K562 (cell line): ENCODE data around the gene KRTAP4-7. TPM values are rescaled to one million over a fixed set of nuclear protein-coding genes. Genes with fewer than 3 reads are reported as not detected.
A peak's percentile ranks its signal among the peaks of the same experiment; 100 is the strongest.

ENCODE experiments used
- BHLHE40 ChIP-seq: IDR thresholded peaks from 2 replicates; pipeline ENCODE4 v1.6.1; 2011; ENCODE audit warnings: low read length, improper control_type of control experiment
- BRD9 ChIP-seq: fragments of 450-650 bp; IDR thresholded peaks from 2 replicates; pipeline ENCODE4 v1.6.1; 2018; ENCODE audit warnings: low read depth; ENCODE audit not compliant: partially characterized antibody
- CTBP1 ChIP-seq: fragments of 450-650 bp; IDR thresholded peaks from 2 replicates; pipeline ENCODE4 v1.6.1; 2016; ENCODE audit warnings: borderline replicate concordance
- HCFC1 ChIP-seq: IDR thresholded peaks from 2 replicates; pipeline ENCODE4 v1.6.1; 2012; ENCODE audit warnings: low read depth, low read length, improper control_type of control experiment
- HDAC6 ChIP-seq: IDR thresholded peaks from 2 replicates; pipeline ENCODE4 v1.6.1; 2012; ENCODE audit warnings: low read depth, mild to moderate bottlenecking, control low read depth, inconsistent platforms, low read length, moderate library complexity
- MTA1 ChIP-seq: fragments of 450-650 bp; IDR thresholded peaks from 2 replicates; pipeline ENCODE4 v1.6.1; 2017; ENCODE audit warnings: borderline replicate concordance
- MYNN ChIP-seq, 2 experiments: sonication (generic); formaldehyde crosslinking in 1 of 2; IDR thresholded peaks; 2 replicates each; pipeline versions ENCODE4 v1.5.0 to v1.6.1; 2016 to 2020; ENCODE audit warnings: antibody characterized with exemption in 1 of 2, missing genetic modification reagents in 1 of 2
- PKNOX1 ChIP-seq: fragments of 450-650 bp; IDR thresholded peaks from 2 replicates; pipeline ENCODE4 v1.6.1; 2016
- SIN3B ChIP-seq: fragments of 450-650 bp; IDR thresholded peaks from 2 replicates; pipeline ENCODE4 v1.6.1; 2017; ENCODE audit warnings: low read depth, mild to moderate bottlenecking, moderate library complexity
- SMARCA4 ChIP-seq: fragments of 450-650 bp; IDR thresholded peaks from 2 replicates; pipeline ENCODE4 v1.6.1; 2016
- STAT5B ChIP-seq: fragments of 250-450 bp; sonication (Bioruptor Pico); IDR thresholded peaks from 2 replicates; pipeline ENCODE4 v1.8.0; 2021; ENCODE audit warnings: mild to moderate bottlenecking, inconsistent platforms
- TARDBP ChIP-seq: fragments of 450-650 bp; IDR thresholded peaks from 2 replicates; pipeline ENCODE4 v1.6.1; 2016
- TCF7 ChIP-seq: sonication (generic); IDR thresholded peaks from 2 replicates; pipeline ENCODE4 v1.6.1; 2016; ENCODE audit warnings: antibody characterized with exemption, borderline replicate concordance
- YY1 ChIP-seq, 3 experiments: IDR thresholded peaks; 2 replicates each; pipeline ENCODE4 v1.6.1; 2011; ENCODE audit warnings: low read length in 2 of 3, mild to moderate bottlenecking in 2 of 3, moderate library complexity in 2 of 3, borderline replicate concordance in 1 of 3, control low read depth in 1 of 3, low read depth in 1 of 3; ENCODE audit not compliant: insufficient read depth in 3 of 3, insufficient replicate concordance in 2 of 3, control insufficient read depth in 1 of 3, insufficient read length in 1 of 3; ENCODE audit errors: extremely low read depth in 1 of 3
- ZKSCAN1 ChIP-seq: fragments of 150-350 bp; IDR thresholded peaks from 2 replicates; pipeline ENCODE4 v1.6.1; 2016; ENCODE audit warnings: low read depth, low read length
- ZNF134 ChIP-seq: fragments of 250-450 bp; sonication (Bioruptor Pico); conservative IDR thresholded peaks from 2 replicates; pipeline ENCODE4 v1.4.0; 2020
- ZNF140 ChIP-seq: fragments of 250-450 bp; sonication (Bioruptor Pico); IDR thresholded peaks from 2 replicates; pipeline ENCODE4 v1.8.0; 2021; ENCODE audit warnings: moderate library complexity, mild to moderate bottlenecking, inconsistent platforms
- ZNF23 ChIP-seq: fragments of 250-450 bp; sonication (Bioruptor Pico); IDR thresholded peaks from 2 replicates; pipeline ENCODE4 v1.4.0; 2020; ENCODE audit warnings: mild to moderate bottlenecking
- ZNF584 ChIP-seq: fragments of 200-800 bp; sonication (Bioruptor generic); IDR thresholded peaks from 2 replicates; pipeline ENCODE4 v1.6.1; 2016; ENCODE audit warnings: low read depth, mild to moderate bottlenecking, missing genetic modification characterization, missing compliant biosample characterization
- ZNF717 ChIP-seq: fragments of 250-450 bp; sonication (Bioruptor Pico); IDR thresholded peaks from 2 replicates; pipeline ENCODE4 v1.5.0; 2021
- polyA plus RNA-seq, 8 experiments: library from polyadenylated mRNA; depleted of rRNA in 4 of 8; stranded (reverse) in 5 of 8; unstranded in 3 of 8; fragments of >200 nt; fragmentation: Nextera tagmentation in 2 of 8; fragmentation: Illumina TruSeq in 1 of 8; extraction: Ambion mirVana in 2 of 8; extraction: Trizol in 1 of 8; gene quantifications; 2 replicates each; pipeline versions ENCODE4 v1.2.1 to v1.2.3, GENCODE V29; 2011 to 2014; ENCODE audit warnings: inconsistent platforms in 1 of 8, missing spikeins in 1 of 8
- total RNA-seq, 7 experiments: library from RNA; depleted of rRNA in 6 of 7; stranded (reverse); fragments of >200 nt in 6 of 7; fragmentation: Illumina TruSeq in 2 of 7; extraction: Trizol in 2 of 7; gene quantifications; 2 replicates each; pipeline versions ENCODE4 v1.2.1 to v1.2.3, GENCODE V29; 2011 to 2021; ENCODE audit warnings: low replicate concordance in 1 of 7
- TF ChIP-seq, protein P1 (sequence below): fragments of 450-650 bp; IDR thresholded peaks from 2 replicates; pipeline ENCODE4 v1.6.1; 2016; ENCODE audit warnings: borderline replicate concordance
- TF ChIP-seq, protein P2 (sequence below): fragments of 250-450 bp; sonication (Bioruptor Pico); IDR thresholded peaks from 2 replicates; pipeline ENCODE4 v1.8.0; 2021; ENCODE audit warnings: moderate library complexity, mild to moderate bottlenecking, inconsistent platforms

The KRTAP4-7 gene
- total and polyA plus RNA-seq, 9 of the 15 experiments (the other 6 are each of a cell fraction or from before 2014, with no cell fraction given) = not detected

GRCh38 chr17:41065829-41066624 lies 17.9 kb upstream of the KRTAP4-7 start, which contains the start of gene KRTAP2-4 (continued):
- TF ChIP-seq HDAC6 = no peak
- TF ChIP-seq HCFC1 = no peak
- TF ChIP-seq CTBP1 = peak; percentile 89
- peak; percentile 45; the same call in 1 of the 2 replicates for TF ChIP-seq MYNN (IDR thresholded peaks at IDR 0.05)
- no peak for TF ChIP-seq MYNN (CRISPR knock-in tag; IDR thresholded peaks at IDR 0.05)
- TF ChIP-seq, protein P1, sequence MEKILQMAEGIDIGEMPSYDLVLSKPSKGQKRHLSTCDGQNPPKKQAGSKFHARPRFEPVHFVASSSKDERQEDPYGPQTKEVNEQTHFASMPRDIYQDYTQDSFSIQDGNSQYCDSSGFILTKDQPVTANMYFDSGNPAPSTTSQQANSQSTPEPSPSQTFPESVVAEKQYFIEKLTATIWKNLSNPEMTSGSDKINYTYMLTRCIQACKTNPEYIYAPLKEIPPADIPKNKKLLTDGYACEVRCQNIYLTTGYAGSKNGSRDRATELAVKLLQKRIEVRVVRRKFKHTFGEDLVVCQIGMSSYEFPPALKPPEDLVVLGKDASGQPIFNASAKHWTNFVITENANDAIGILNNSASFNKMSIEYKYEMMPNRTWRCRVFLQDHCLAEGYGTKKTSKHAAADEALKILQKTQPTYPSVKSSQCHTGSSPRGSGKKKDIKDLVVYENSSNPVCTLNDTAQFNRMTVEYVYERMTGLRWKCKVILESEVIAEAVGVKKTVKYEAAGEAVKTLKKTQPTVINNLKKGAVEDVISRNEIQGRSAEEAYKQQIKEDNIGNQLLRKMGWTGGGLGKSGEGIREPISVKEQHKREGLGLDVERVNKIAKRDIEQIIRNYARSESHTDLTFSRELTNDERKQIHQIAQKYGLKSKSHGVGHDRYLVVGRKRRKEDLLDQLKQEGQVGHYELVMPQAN = no peak
- TF ChIP-seq ZNF134 = no peak
- TF ChIP-seq BRD9 = no peak
- no peak for TF ChIP-seq STAT5B (CRISPR knock-in tag)
- TF ChIP-seq ZNF23 = no peak
- TF ChIP-seq PKNOX1 = no peak
- no peak for TF ChIP-seq SIN3B
- TF ChIP-seq SMARCA4 = peak; percentile 79; the same call in 1 of the 2 replicates
- TF ChIP-seq TARDBP = no peak
- TF ChIP-seq ZNF140 = no peak
- no peak for TF ChIP-seq ZNF717 (CRISPR knock-in tag)
- no peak for TF ChIP-seq YY1 (IDR thresholded peaks at IDR 0.05; ENCODE audit: borderline replicate concordance in 1 of 3, control insufficient read depth in 1 of 3, extremely low read depth in 1 of 3, insufficient read depth in 3 of 3, insufficient read length in 1 of 3, insufficient replicate concordance in 2 of 3, low read depth in 1 of 3, low read length in 2 of 3)
- peak; percentile 84 for TF ChIP-seq ZNF584 (CRISPR knock-in tag)
- TF ChIP-seq, protein P2, sequence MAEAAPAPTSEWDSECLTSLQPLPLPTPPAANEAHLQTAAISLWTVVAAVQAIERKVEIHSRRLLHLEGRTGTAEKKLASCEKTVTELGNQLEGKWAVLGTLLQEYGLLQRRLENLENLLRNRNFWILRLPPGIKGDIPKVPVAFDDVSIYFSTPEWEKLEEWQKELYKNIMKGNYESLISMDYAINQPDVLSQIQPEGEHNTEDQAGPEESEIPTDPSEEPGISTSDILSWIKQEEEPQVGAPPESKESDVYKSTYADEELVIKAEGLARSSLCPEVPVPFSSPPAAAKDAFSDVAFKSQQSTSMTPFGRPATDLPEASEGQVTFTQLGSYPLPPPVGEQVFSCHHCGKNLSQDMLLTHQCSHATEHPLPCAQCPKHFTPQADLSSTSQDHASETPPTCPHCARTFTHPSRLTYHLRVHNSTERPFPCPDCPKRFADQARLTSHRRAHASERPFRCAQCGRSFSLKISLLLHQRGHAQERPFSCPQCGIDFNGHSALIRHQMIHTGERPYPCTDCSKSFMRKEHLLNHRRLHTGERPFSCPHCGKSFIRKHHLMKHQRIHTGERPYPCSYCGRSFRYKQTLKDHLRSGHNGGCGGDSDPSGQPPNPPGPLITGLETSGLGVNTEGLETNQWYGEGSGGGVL (CRISPR knock-in tag) = no peak
- no peak for TF ChIP-seq MTA1
- TF ChIP-seq TCF7 = no peak
- TF ChIP-seq ZKSCAN1 = no peak
- no peak for TF ChIP-seq BHLHE40
